ENCODE results near the gene HOXB2.
"Not testable (repeated sequence)": the region's sequence is repeated elsewhere in the genome, so short reads cannot be mapped to it uniquely, and the experiment has no call there.

HOXB2 gene

DNA sequence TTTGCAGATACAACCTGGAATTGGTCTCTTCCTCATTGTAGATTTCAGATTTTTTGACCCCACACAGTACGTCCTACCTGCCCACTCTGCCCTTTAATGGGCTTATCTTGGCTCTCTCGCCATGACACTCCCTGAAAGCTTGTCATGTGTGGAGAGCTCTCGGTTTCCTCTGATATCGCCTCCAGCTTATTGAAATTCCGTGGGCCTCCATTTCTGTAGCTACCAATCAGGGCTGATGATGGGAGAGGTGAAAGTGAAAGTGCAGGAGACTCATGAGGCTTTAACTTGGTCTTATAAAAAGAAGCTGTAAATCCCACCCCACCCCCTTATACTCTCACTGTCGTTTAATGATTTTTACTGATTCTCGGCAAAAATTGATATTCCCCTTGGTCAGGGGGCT is 31.8 kb downstream of the HOXB2 start:
- no peak for DNase-seq

GRCh38 chr17:48510761-48511604 is 33.9 kb downstream of the HOXB2 start:
- DNase-seq: no peak

- DNase-seq: no peak
Observed at GRCh38 chr17:48510381-48510760, 34.5 kb downstream of the HOXB2 start.

- DNase-seq: not testable (repeated sequence)
Observed at GRCh38 chr17:48509708-48510107, 35.2 kb downstream of the HOXB2 start.

- no peak for DNase-seq
Observed at GRCh38 chr17:48506246-48506645, 38.7 kb downstream of the HOXB2 start.

DNA sequence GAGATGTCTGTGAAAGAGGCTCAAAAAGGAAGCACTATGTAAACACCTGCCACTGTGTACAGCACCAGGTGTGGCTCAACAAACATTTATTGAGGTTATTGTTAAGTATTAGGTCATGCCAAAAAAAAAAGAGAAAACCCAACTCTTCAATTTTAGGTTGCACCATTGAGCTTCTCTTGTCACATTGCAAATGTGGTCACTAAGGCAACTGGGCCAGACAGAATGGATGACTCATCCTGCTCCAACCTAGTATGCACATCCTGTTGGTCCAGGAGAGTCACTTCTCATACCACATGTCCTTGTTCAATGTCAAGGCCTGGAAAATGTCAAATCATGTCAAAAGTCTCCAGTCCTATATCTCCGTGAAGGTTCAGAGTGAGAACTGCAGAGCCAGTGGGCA is 39.1 kb downstream of the HOXB2 start:
- peak; percentile 96 for DNase-seq

- peak; percentile 35 for DNase-seq
Observed at GRCh38 chr17:48504953-48505352, 40.0 kb downstream of the HOXB2 start.

DNA sequence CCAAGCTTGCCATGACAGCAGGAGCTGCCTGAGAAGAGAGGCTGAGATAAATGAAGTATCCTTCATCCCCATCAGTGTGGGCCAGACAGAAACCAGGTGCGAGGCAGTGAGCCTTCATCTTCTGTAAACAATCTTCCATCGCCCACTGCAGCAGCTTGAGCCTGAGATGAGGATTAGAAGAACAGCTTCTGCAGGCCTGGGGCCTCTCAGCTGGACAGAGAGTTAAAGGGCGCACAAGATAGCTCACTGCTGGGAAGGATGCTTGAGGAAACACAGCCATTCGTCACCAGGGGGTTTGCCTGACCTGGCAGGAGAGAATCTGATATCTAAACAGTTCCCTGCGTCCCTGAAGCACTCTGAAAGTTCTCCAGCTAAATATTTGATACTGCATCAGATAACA is 41.2 kb downstream of the HOXB2 start:
- peak; percentile 89 for DNase-seq

GRCh38 chr17:48502901-48503300 is 42.0 kb downstream of the HOXB2 start:
- peak; percentile 57 for DNase-seq

DNA sequence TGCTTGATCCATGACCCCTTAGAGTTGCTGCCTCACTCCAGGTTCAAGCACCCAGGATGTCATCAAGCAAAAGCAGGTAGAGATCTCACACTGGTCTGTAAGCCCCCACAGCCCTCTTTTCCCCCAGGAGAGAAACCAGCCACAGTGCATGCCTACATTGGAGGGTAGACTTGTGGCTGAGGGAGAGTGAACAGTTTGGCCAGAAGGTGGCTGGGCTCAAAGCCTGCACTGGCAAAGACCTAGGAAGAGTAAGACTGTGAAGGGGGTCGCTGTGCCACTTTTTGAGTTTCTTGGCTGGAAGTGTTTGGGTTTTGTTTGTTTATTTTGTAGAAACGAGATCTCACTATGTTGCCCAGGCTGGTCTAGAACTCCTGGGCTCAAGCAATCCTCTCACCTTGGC is 42.6 kb downstream of the HOXB2 start:
- DNase-seq: peak; percentile 55

- peak; percentile 87 for DNase-seq
Observed at GRCh38 chr17:48500435-48501426, 44.2 kb downstream of the HOXB2 start.

DNA sequence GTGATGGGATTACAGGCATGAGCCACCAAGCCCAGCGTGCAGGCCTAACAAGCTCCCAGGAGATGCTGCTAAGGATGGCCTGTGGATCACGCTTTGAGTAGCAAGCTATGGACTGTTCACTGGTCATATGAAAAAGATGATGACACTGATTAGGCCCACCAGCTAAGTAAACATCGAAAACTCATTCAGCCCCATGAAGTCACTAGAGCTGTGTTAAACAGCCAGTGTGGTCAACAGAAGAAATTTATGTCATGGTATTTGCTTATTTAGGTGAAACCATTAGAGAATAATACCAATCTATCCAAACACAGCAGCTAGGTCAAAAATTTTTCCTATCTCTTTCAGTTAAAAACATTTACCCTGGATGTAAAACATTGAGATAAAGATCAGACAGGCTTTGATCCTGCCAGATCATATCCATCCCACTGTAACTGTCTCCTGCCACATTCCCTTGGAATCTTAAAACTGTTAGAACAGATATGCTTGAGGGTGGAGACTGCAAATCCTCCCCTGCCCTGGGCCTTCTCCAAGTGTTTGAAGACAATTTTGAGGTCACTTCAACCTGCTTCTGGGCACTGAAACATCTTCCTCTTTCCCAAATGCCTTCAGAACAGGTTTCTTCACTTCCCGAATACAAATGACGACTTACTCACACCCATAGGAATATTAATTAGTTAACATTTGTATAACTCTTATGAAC is 45.0 kb downstream of the HOXB2 start:
- DNase-seq: peak; percentile 75

DNA sequence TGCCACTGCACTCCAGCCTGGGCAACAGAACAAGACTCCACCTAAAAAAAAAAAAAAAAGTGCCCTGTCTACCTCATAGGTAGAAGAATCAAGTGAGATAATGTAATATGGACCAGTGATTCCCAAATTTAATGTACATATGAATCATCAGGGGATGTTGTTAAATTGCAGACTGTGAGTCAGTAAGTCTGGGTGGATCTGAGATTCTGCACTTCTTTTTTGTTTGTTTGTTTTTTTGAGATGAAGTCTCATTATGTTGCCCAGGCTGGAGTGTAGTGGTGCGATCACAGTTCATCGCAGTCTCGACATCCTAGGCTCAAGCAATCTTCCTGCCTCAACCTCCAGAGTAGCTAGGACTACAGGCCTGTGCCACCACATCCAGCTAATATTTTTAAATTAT is 45.7 kb downstream of the HOXB2 start:
- no peak for DNase-seq

- peak; percentile 93 for DNase-seq
Observed at GRCh38 chr17:48498164-48498850, 46.6 kb downstream of the HOXB2 start.

DNA sequence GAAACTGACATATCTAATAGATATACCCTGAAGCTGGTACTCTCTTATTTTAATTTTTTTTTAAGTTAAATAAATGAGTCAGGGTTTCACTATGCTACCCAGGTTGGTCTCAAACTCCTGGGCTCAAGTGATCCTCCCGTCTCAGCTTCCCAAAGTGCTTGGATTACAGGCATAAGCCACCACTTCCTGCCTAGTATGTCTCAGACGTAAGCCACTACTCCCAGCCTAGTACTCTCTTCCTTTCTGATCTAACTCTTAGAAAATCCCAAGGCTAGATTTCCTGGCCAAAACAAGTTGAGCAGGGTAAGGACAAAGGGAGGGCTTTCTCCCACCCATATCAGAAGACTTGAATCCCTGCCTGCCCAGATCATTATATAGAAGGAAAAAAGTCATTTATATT is 47.8 kb downstream of the HOXB2 start:
- DNase-seq: peak; percentile 83

DNA sequence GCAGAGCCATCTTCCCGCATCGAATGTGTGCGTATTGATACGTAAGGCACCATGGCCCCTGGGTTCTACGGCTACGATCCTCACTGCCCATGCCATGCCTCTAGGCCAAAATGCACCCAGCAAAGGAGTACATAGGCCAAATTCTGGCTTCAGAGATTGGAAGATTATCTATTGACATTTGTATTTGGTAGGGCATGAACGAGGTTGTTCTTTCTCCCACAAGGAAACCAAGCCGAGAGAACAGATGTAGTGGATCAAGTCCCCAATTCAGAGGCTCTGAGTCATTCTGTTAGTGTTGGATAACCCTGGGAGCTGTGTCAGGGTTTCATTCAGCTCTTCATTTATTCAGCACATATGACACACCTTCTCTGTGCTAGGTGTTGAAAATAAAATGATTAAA is 50.6 kb downstream of the HOXB2 start:
- peak; percentile 43 for DNase-seq
